Nephron progenitor cell (in vitro differentiated cells): ENCODE results near the gene EGFLAM.

Experiments
- DNase-seq: peaks from one replicate; pipeline ENCODE4 v3.0.0; 2021
- H3K27ac Mint-ChIP-seq: 2 replicates; pipeline ENCODE4 v1.8.0; 2021; ENCODE audit warnings: mild to moderate bottlenecking, moderate library complexity, mixed read lengths
- H3K27me3 Mint-ChIP-seq: 2 replicates; pipeline ENCODE4 v1.8.0; 2021; ENCODE audit warnings: mild to moderate bottlenecking, low read depth, mixed read lengths; ENCODE audit not compliant: poor library complexity
- H3K36me3 Mint-ChIP-seq: 2 replicates; pipeline ENCODE4 v1.8.0; 2021; ENCODE audit warnings: low read depth, mixed read lengths
- H3K4me1 Mint-ChIP-seq: 2 replicates; pipeline ENCODE4 v1.8.0; 2021; ENCODE audit warnings: mixed read lengths
- H3K4me3 Mint-ChIP-seq: 2 replicates; pipeline ENCODE4 v1.8.0; 2021; ENCODE audit warnings: mild to moderate bottlenecking, moderate library complexity, mixed read lengths
- H3K9me3 Mint-ChIP-seq: 2 replicates; pipeline ENCODE4 v1.8.0; 2021; ENCODE audit warnings: mild to moderate bottlenecking, moderate library complexity, mixed read lengths
- TF ChIP-seq, protein P1 (sequence below): fragments of 200-600 bp; sonication (generic); IDR thresholded peaks from 2 replicates; pipeline ENCODE4 v1.5.0; 2021; ENCODE audit warnings: antibody characterized with exemption

The EGFLAM gene

DNA sequence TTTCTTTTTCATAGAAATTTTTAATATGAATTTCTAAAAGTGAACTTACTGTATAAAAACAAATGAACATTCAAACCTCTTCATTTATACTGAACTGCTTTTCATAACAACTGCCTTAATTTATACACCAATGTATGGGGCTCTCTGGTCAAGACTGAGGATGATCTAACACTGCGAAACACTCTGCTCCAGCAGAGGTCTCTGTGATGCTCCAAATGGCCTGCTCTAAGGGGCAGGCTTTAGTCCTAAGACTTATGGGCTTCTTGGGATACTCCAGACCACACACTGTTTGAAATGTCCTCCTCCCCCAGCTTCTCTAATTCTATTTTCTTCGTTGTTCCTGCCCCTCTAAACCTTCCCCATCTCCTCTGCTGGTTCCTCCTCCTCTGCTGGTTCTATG is 239.6 kb downstream of the EGFLAM start:
- TF ChIP-seq, protein P1, sequence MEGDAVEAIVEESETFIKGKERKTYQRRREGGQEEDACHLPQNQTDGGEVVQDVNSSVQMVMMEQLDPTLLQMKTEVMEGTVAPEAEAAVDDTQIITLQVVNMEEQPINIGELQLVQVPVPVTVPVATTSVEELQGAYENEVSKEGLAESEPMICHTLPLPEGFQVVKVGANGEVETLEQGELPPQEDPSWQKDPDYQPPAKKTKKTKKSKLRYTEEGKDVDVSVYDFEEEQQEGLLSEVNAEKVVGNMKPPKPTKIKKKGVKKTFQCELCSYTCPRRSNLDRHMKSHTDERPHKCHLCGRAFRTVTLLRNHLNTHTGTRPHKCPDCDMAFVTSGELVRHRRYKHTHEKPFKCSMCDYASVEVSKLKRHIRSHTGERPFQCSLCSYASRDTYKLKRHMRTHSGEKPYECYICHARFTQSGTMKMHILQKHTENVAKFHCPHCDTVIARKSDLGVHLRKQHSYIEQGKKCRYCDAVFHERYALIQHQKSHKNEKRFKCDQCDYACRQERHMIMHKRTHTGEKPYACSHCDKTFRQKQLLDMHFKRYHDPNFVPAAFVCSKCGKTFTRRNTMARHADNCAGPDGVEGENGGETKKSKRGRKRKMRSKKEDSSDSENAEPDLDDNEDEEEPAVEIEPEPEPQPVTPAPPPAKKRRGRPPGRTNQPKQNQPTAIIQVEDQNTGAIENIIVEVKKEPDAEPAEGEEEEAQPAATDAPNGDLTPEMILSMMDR, result no peak
- Mint-ChIP-seq H3K9me3 (no peaks in the 10 kb centered on the region), H3K27me3 (no peaks in the 10 kb centered on the region), H3K36me3 (peaks cover 12% of the 10 kb centered on the region), H3K27ac (peak overlapping the region; percentile 27), H3K4me3 (no peak overlapping the region), H3K4me1 (peaks cover 31% of the 10 kb centered on the region)
- no peak for DNase-seq

DNA sequence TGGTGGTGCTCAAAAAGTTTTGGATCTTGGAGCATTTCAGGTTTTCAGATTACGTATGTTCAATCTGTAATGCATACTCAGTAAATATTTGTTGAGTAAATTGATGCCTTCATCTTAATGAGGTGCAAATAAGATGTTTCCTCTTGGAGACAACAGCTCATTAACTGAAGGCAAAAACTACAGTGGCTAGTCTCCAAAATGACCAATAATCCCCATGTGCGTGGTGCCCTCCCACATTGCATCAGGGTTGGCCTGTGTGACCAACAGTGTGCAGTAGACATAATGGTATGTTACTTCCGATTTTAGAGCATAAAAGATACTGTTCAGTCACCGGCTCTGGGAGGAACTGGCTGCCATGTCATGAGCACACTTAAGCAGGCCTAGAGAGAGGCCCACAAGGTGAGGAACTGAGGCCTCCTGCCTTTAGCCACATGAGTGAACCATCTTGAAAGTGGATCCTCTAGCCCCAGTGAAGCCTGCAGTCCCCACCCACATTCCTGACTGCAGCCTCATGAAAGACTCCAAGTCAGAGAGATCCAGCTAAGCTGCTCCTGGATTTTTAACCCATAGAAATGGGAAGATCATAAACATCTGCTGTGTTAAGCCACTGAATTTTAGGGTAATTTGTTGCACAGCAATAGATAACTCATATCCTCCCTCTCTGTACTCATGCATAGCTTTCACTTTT is 242.4 kb downstream of the EGFLAM start:
- DNase-seq, result no peak
- Mint-ChIP-seq H3K36me3 (no peaks in the 10 kb centered on the region), H3K4me1 (peaks cover 8% of the 10 kb centered on the region), H3K4me3 (no peak overlapping the region), H3K27ac (no peak overlapping the region), H3K27me3 (no peaks in the 10 kb centered on the region), H3K9me3 (no peaks in the 10 kb centered on the region)
- TF ChIP-seq, protein P1, result no peak

- Mint-ChIP-seq H3K27ac (no peak overlapping the region), H3K27me3 (no peaks in the 10 kb centered on the region), H3K36me3 (peaks cover 7% of the 10 kb centered on the region), H3K9me3 (no peaks in the 10 kb centered on the region), H3K4me3 (no peak overlapping the region), H3K4me1 (peaks cover under 1% of the 10 kb centered on the region)
- no peak for DNase-seq
- TF ChIP-seq, protein P1, result no peak
Observed at GRCh38 chr5:38506302-38506701, 247.9 kb downstream of the EGFLAM start.

DNA sequence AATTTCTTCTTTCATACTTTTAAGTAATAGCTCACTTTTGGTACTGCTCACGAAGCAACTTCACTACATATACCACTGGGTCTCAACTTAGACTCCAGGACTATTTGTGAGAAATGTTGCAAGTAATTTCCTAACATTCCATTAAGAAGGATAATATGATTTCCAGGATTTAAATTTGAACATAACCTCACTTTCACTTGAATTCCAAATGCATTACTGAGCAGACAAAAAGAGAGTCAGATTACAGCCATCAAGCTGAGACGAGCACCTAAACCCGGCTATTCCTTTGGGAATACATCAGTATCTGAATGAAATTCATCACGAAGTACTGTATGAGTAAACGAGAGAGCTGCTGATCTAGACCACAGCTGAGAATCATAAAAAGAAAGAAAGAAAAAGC is 250.8 kb downstream of the EGFLAM start:
- TF ChIP-seq, protein P1, result no peak
- no peaks in the 10 kb centered on the region for H3K4me1 Mint-ChIP-seq
- DNase-seq, result no peak
- peaks cover 7% of the 10 kb centered on the region for H3K36me3 Mint-ChIP-seq
- no peak overlapping the region for H3K4me3 Mint-ChIP-seq
- no peaks in the 10 kb centered on the region for H3K9me3 Mint-ChIP-seq
- no peaks in the 10 kb centered on the region for H3K27me3 Mint-ChIP-seq
- H3K27ac Mint-ChIP-seq, result no peak overlapping the region
